ENCODE data around the gene IL20RB.
"Not testable (repeated sequence)": the region's sequence is repeated elsewhere in the genome, so short reads cannot be mapped to it uniquely, and the experiment has no call there.

IL20RB gene

GRCh38 chr3:136946978-136947377 is 10.8 kb upstream of the IL20RB start:
- DNase-seq = no peak

- no peak for DNase-seq
Measured at GRCh38 chr3:136947477-136947876, 10.3 kb upstream of the IL20RB start.

GRCh38 chr3:136949146-136949545 is 8.6 kb upstream of the IL20RB start:
- DNase-seq = no peak

- DNase-seq = no peak
Measured at GRCh38 chr3:136949708-136950107, 8.1 kb upstream of the IL20RB start.

- DNase-seq = no peak
Measured at GRCh38 chr3:136950623-136951022, 7.2 kb upstream of the IL20RB start.

GRCh38 chr3:136952292-136952691 is 5.5 kb upstream of the IL20RB start:
- no peak for DNase-seq

- no peak for DNase-seq
Measured at GRCh38 chr3:136954251-136954650, 3.5 kb upstream of the IL20RB start.

GRCh38 chr3:136954980-136955780 is 2.6 kb upstream of the IL20RB start:
- DNase-seq = no peak

- no peak for DNase-seq
Measured at GRCh38 chr3:136955813-136956212, 2.0 kb upstream of the IL20RB start.

- DNase-seq = no peak
Measured at GRCh38 chr3:136956971-136957370, 812 bp upstream of the IL20RB start.

- DNase-seq = no peak
Measured at GRCh38 chr3:136958939-136959338, 1.2 kb downstream of the IL20RB start.

GRCh38 chr3:136959599-136959998 is 1.8 kb downstream of the IL20RB start:
- no peak for DNase-seq

GRCh38 chr3:136960838-136961836 is 3.4 kb downstream of the IL20RB start:
- no peak for DNase-seq

- no peak for DNase-seq
Measured at GRCh38 chr3:136962927-136963326, 5.1 kb downstream of the IL20RB start.

- not testable (repeated sequence) for DNase-seq
Measured at GRCh38 chr3:136969539-136969938, 11.8 kb downstream of the IL20RB start.

- no peak for DNase-seq
Measured at GRCh38 chr3:136973352-136973751, 15.6 kb downstream of the IL20RB start.

- DNase-seq = no peak
Measured at GRCh38 chr3:136974670-136975069, 16.9 kb downstream of the IL20RB start.

- no peak for DNase-seq
Measured at GRCh38 chr3:136979204-136979603, 21.4 kb downstream of the IL20RB start.

GRCh38 chr3:136979684-136980083 is 21.9 kb downstream of the IL20RB start:
- DNase-seq = no peak

GRCh38 chr3:136982033-136982432 is 24.2 kb downstream of the IL20RB start:
- DNase-seq = no peak

GRCh38 chr3:136982520-136983138 is 24.8 kb downstream of the IL20RB start:
- no peak for DNase-seq

- no peak for DNase-seq
Measured at GRCh38 chr3:136984837-136985236, 27.1 kb downstream of the IL20RB start.

GRCh38 chr3:136987398-136987980 is 29.7 kb downstream of the IL20RB start:
- DNase-seq = not testable (repeated sequence)
